HG02852 (cell line): Measurements from ENCODE around the gene GASK1A.

Source experiments
- ATAC-seq: cut with Tn5 transposase; IDR thresholded peaks from one replicate; pipeline ENCODE4 v1.9.1; 2021; ENCODE audit warnings: mild to moderate bottlenecking, moderate library complexity; ENCODE audit not compliant: unreplicated experiment

GASK1A gene

DNA sequence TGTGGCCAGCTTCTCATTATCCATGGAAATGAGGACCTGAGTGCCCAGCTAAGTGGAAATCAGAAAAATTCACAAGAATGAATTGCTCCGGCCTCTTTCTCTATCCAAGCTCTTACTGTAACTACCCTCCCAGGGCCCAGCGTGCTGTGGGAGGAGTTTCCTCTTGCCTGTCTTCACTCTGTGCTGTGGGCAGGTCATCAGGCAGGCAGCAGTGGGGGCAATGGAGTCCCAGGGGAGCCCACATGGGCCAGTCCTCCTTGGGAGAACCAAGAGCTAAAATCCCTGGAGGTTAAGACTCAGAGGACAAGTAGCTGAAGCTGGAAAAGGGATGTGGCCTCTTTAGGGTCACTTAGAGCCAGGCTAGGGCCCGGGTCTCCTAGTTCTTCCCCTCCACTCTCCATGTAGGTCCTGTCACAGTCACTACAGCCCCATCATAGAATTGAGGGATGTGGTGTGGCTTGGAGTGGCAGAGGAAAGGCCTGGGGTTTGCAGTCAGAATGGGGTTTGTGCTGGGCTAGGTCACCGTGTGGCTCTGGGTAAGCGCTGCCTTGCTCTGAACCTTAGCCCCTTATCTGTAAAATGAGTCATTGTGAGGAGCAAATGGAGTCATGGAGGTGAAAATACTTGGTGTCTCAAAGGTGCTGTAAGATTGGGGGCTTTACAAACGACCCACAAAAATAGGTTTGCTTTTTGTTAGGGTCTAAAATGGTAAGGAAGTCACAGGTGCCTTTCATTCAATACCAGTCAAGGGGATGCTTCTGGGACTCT is 3.7 kb downstream of the GASK1A start:
- no peak for ATAC-seq

DNA sequence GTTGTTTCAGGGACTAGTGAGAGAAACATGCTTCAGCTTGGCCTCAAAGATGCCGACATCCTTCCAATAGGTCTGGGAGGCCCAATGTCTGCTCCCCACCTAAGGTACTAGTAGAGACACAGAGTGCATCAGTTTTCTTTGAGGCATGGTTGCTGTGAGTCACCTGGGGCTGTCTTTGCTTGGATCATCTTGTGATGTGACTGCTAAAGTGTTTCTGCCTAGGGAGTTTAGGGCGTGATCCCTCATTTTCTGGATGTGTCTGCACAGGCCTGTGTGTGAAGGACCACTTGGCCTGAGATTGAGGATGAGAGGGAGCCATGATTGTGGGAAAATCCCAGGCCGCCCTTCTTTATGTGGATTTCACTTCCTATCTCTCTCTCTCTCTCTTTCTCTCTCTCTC is 4.8 kb downstream of the GASK1A start:
- ATAC-seq: no peak

DNA sequence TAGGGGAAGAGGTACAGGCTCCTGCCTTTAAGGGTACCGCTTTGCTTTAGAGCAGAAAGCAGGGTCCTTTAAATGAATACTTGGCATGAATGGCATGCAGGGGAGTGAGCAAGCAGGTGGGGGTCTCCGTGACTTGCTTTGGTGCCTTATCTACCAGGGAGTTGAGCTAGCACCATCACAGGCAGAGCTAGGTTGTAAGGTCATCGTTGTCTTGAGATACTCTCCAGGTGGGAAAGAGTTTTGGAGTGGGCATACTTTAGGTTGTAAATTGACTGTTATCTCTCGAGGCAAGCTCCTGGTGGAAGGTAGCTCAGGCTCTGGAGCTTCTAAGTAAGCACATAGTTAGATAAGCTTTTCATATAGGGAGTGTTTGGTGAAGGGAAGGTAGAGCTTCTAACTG is 5.6 kb downstream of the GASK1A start:
- no peak for ATAC-seq

DNA sequence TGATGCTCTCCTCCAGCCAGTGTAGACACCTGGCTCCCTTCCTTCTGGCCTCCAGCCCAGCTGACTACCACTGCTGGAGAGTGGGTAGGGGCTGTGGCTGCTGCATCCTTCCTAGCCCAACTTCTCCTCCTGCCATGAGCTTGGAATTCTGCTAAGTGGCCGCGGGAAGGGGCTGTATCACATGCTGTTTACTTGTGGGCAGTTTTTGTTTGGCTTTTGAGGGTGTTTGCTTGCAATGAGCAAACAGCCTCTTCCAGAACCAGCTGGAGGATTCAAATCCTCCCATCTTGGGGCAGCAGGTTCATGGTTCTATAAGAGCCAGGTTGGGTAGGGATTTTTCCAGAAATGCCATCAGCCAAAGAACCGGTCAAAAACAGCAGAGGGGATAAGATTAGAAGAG is 9.0 kb downstream of the GASK1A start:
- ATAC-seq: no peak

DNA sequence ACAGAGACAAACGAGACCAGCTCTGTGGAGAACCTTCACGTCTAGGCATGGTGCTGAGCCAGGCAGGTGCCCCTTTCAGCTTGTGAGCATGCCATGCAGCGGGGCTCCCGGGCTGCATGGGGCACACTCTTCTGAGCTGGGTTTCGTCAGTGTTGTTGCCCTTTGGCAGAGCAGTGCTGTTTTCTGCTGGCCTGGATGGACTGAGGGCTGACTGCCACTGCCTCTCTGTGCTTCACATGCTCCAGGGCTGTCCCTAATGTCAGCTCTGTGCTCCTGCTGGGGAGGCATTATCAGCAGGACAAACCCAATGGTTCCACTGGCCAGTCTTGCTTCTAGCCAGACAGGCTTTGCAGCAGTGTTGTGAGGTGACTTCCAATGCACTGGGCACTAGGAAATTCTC is 9.5 kb downstream of the GASK1A start:
- no peak for ATAC-seq

DNA sequence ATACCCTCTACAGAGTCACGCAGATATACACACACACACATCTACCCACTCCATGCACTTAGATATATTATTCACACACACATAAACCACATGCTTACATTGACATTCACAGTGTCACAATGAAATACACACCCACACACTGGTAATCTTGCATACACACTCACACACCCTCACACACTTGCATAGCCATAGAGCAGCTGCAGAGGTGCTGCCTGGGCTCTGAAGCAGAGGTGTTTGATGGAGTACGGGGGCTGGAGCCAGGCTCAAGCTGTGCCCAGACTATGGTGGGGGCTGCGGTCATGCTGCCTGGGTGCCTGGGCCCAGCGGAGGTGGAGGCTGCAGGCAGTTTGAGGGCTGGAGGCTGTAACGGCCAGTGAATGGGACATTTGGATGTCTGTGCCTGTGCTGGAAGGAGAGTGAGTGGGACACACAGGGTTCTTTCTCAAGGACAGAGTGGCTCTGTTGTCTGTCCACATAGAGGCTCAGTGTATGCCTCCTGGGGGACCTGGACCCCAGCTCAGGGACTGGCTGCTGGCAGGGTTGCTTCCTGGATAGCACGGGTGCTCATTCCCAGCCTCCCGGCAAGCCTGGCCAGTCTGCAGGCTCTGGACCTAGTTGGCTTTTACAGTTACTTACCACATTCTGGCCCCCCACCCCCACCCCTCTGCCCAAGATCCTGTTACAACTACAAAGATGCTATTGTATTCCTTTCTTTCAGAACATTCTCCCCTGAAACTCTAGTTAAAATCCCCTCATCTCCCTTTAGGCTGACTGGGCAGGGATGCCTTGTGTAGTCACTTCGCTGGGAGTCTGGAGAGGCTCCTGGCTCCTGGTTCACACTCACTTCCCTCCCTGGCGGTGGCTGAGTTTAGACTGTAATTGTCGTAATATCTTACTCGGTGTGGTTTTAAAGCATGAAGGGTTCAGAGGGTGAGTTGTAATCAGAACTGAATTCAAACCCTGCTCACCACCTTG is 12.5 kb downstream of the GASK1A start:
- no peak for ATAC-seq

DNA sequence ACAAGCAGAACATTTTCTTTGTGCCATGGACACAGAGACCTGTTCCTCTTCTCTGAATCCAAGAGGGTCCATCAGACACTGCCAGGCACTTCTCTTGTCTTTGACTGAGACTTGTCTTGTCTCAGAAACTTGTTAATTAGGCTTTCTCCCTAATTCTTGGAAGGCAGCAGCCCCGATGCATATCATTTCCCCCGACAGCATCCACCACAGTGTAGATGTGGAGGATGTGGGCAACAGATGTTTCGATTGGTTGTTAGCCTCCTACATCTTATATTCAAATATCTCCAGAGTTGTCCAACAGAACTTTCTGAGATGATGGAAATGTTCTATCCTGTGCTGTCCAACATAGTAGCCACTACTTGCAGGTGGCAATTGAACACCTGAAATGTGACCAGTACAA is 15.5 kb downstream of the GASK1A start:
- no peak for ATAC-seq

DNA sequence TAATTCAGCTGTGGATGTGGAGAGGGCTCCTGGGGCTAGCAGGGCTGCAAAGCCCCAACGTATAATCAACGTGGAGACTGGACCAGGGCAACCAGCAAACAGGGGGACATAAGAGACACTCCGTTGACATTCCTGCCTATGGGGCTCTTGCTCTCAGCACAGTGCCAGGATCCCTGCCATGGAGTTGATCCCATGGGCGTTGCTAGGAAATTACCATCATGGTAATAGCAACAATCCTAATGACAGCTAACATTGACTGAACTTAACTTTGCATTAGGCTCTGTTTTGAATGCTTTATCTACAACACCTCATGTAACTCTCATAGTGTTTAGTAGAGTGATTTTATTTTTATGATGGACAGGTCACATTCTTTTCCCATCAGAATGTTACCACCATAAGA is 16.9 kb downstream of the GASK1A start:
- no peak for ATAC-seq

DNA sequence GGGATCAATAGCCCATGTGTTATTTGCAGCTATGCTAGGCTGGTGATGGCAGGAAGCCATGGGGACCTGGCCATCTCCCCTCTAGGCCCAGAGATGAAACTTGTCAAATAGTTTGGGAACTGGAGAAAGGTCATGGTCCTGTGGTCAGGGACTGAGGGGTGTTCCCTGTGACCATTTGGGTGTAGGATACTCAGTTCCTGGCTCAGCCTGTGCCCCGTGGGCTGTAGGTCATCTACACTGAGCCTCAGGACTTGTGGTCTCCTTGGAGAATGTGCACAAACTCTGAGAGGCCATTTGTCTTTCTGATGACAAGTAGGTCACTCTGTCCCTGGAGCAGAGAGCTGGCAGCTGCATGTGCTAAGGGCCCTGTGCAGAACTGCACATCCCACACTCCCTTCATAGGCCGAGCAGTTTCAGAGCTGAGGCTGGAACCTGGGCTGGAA is 17.5 kb downstream of the GASK1A start:
- ATAC-seq: no peak

DNA sequence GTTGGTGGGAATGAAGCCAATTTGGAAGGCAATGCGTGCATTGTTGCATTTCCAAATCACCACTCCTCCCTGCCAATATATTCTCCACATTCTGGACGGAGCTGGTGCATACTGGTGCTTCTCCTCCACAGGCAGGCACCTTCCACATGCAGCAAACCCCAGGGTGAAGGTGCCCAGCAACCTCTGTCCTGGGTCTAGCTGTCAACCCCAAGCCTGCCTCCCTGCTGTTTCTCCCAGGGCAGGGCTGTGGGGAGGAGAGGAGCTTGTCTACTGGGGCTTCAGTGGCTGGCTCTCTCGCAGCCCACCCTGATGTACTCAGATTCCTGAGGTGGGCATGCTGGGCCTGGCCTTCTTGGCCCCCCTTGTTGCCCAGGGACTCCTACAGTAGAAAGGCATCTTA is 20.1 kb downstream of the GASK1A start:
- ATAC-seq: no peak

DNA sequence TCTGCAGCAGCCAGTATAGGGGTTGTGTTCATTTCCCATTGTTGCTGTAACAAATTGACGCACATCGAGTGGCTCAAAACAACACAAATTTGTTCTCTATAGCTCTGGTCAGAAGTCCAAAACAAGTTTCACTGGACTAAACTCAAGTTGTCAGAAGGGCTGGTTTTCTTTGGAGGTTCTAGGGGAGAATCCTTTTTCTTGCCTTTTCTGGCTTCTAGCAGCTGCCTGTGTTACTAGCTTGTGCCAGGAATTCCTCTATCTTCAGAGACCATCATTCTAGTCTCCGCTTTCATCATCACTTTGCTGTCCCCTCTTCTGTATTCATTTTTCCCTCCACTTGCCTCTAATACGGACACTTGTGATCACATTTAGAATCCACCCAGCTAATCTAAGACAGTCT is 20.5 kb downstream of the GASK1A start:
- ATAC-seq: no peak

DNA sequence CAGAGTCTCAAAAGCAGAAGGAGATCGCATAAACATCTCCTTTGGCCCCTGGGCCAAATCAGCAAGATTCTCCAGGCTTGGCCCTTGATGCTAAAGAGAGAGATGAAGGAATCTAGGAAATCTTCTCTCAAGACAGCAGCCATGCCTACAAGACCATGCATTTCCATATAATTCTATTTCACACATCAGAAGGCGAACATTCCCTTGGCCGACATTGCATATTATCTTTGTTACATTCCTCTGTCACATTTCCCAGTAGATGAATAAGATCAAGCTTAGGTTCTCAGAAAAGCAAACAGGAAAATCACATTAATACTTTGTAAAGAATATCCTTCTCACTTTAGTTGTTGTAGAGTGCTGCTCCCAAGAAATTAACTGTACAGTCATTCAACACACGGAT is 21.3 kb downstream of the GASK1A start:
- no peak for ATAC-seq

DNA sequence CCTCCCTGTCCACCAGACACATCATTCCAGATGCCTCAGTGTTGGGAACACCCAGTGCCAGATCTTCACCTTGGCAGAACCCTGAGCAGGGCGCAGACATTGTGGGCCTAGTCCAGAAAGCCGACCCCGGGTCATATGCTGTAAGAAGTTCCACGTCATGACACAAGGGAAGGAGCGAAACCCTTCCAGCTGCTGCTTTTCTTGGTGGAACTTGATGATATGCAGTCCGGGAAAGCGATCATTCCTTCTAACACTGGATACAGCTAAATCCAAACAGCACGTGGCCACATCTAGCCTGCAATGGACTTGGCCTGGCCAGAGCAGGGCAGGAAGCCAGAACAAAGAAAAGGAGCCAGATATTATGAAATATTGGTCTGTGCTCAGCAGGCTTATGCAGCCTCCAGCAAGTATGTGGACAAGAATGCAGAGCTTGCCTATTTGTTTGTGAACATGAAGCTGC is 22.0 kb downstream of the GASK1A start:
- ATAC-seq: no peak

DNA sequence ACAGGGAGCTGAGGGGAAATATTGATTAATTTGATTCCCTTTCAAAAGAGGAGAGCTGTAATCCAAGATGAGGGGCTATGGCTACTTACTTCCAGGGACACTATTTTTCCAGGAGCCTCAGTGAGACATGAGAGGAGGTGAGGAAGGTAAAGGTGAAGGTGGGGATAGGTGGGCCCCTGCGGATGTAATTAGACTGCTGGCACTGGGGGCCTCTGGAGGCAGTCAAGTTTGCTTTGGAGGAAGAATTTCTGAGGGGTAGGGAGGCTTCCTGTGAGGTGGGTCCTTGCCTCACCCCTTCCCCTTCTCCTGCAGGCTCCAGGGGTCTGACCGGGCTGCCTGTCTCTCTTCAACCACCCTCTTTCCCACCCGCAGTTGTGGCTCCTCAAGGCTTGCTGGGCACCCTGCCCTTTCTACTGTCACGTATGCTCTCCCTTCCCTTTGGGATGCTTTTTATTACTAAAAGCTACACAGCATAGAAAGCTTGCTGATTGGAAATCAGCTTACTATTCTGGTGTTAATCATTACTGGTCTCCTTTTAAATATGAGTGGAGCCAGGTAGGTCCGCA is 22.5 kb downstream of the GASK1A start:
- no peak for ATAC-seq

DNA sequence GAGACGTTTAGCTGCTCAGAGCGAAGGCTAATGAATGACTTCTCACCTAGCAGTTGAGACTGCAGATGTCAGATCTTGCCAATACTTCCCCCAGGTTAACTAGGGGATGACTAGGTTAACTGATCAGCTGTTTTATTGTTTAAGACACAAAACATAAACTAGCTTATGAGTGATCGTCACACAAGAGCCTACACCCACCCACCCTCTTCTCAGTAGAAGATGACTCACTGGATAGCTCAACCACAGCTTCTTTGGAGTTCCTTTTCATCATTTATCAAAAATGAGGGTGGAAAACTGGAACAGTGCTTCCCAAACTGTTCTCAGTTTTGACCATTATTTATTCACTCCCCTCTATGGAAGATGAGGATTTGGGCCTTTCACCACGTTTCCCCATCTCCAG is 25.2 kb downstream of the GASK1A start:
- ATAC-seq: no peak

DNA sequence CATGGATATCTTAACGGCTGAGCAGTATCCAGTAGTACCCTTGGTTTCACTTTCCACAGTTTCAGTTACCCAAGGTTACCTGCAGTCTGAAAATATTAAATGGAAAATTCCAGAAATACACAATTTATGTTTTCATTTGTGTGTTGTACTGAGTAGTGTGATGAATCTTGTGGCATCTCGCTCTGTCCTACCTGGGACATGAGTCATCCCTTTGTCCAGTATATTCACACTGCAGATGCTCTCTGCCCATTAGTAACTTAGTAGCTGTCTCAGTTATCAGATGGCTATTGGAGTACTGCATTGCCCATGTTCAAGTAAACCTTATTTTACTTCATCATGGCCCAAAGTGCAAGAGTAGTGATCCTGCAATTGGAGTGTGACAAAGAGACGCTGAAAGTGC is 26.1 kb downstream of the GASK1A start:
- no peak for ATAC-seq

DNA sequence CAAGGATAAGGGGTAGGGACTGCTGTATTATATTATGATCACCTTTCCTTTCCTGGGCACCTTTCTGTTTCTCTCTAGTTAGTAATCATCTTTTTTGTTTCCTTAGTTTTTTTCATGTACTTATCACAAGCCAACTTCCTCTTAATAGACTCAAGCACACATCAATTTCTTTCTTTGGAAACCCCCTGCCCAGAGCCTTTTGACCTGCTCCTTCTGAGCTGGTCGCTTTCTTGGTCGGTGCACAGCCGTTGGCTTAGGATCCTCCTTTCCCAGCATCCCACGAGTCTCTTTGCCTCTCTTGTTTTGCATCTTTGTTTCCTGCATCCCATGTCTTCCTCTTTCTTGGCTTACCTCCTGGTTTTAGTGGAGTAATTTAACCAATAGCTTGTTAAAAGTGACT is 26.9 kb downstream of the GASK1A start:
- ATAC-seq: no peak

DNA sequence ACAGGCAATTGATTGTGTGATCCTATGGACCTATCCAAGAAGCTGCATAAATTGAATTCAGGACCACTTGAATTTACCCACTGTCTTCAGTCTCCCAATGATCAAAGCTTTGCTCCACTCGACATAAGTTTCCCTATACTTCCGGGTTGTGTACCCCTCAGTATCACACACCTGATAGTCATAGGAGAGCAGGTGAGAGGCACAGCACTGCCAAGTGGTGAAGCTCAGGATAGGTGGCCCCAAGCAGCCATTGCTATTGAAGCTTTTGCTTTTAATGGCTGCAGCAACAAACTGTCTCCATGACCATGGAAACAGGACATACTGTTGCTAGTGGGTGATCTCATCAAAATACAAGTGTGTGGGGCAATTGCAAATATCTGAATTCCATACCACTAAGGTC is 27.7 kb downstream of the GASK1A start:
- no peak for ATAC-seq

DNA sequence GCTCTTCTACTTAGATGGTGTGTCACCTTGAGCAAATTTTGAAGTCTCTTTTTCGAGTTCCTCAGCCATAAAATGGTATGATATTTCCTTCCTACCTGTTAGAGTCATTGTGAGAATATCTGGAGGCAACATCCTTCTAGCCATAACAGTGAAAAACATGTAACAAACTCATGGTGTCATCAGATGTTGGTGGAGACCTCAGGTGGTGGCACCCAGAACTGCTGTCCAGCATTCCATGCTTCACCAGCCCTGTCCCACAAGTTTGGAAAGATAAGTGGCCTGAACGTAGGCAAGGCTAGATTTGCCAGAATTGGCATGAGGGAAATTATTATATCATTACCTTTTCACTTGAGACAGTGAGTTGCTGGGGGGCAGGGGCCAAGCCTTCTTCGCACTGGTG is 30.4 kb downstream of the GASK1A start:
- no peak for ATAC-seq

DNA sequence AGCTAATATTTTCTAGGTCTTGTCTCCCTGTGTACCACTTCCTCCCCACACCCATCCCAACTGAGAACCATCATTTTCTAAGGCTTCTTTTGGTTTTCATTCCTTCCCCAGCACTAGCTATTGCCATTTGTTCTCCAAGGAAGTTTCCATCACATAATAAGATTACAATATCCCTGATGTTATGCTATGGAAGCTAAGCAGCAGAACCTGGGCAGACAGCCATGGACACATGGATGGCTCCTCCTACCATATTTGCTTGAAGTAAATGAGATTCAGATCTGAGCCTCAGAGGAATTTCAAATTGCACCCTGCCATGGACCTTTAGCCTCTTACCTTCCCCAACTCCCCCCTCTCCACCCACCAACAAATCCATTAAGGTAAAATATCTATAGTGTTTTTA is 31.5 kb downstream of the GASK1A start:
- ATAC-seq: no peak

DNA sequence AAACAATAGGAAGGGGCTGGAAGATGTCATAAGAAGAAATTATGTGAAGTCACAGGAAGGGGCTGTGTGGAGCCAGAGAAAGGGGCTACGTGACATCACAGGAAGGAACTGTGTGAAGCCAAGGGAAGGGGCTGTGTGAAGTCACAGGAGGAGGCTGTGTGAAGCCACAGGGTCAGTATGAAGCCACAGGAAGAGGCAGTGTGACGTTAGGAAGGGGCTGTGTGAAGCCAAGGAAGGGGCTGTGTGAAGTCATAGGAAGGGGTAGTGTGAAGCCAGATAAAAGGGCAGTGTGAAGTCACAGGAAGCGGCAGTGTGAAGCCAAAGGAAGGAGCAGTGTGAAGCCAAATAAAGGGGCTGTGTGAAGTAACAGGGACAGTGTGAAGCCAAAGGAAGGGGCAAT is 32.5 kb downstream of the GASK1A start:
- no peak for ATAC-seq

DNA sequence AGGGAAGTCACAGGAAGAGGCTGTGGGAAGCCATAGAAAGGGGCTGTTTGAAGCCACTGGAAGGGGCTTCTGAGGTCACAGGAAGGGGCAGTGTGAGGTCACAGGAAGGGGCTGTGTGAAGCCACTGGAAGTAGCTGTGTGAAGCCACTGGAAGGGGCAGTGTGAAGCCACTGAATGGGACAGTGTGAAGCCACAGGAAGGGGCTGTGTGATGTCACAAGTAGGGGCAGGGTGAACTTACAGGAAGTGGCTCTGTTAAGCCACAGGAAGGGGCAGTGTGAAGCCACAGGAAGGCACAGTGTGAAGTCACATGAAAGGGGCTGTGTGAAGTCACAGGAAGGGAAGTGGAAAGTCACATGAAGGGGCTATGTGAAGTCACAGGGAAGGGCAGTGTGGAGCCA is 33.1 kb downstream of the GASK1A start:
- ATAC-seq: no peak
